GM12878 (cell line): ENCODE results near the gene SELENOP.

Experiments used
- CBFB ChIP-seq: IDR thresholded peaks from 2 replicates; pipeline ENCODE4 v1.6.1; 2016; ENCODE audit warnings: antibody characterized with exemption, low read depth
- POLR2A ChIP-seq: IDR thresholded peaks from 2 replicates; pipeline ENCODE4 v1.6.1; 2011; ENCODE audit warnings: low read depth, mild to moderate bottlenecking, low read length
- SIN3A ChIP-seq: IDR thresholded peaks from 2 replicates; pipeline ENCODE4 v1.6.1; 2012; ENCODE audit warnings: low read depth, low read length, improper control_type of control experiment
- SMAD5 ChIP-seq: IDR thresholded peaks from 2 replicates; pipeline ENCODE4 v1.6.1; 2016; ENCODE audit warnings: antibody characterized with exemption, low read depth
- SMC3 ChIP-seq: IDR thresholded peaks from 2 replicates; pipeline ENCODE4 v1.6.1; 2011; ENCODE audit warnings: low read length, improper control_type of control experiment, borderline replicate concordance
- ZZZ3 ChIP-seq: IDR thresholded peaks from 2 replicates; pipeline ENCODE4 v1.6.1; 2011; ENCODE audit warnings: low read depth; ENCODE audit not compliant: control insufficient read depth, insufficient read length

DNA sequence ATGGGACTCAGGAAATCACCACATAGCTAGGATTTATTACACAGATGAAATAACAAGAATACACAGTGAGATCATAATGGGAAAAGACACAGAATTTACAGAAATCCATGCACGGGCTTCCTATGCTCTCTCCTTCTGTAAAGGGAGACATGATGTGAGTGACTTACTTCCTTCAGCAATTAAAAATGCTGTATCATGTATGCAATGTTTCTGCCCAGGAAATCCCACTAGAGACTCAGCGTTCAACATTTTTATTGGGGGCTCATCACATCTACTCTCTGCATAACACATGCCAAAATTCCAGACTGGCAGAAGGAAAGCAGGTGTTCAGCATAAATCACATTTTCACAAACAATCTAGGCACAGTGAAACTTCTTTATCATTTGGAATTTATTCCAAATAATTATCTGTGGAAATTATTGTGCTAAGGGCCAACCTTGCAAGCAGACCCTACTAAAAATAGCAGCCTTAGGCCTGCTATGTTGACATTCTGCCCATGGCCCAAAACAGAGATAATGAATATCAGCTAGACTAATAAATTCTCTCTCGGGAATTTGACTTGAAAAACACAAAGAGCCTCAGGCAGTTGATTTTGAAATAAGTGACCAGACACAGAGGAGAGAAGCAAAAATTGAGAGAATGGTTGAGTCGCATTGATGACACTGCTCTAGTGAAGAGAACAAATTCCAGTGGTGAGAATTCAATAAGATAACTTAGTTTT, 31.4 kb upstream of the SELENOP start:
- TF ChIP-seq SMAD5 (no peak), SIN3A (no peak), ZZZ3 (no peak), CBFB (no peak), POLR2A (no peak), SMC3 (no peak)
